ENCODE data around the gene MTERF1.
"Not testable (repeated sequence)": the region's sequence is repeated elsewhere in the genome, so short reads cannot be mapped to it uniquely, and the experiment has no call there.

MTERF1 gene

DNA sequence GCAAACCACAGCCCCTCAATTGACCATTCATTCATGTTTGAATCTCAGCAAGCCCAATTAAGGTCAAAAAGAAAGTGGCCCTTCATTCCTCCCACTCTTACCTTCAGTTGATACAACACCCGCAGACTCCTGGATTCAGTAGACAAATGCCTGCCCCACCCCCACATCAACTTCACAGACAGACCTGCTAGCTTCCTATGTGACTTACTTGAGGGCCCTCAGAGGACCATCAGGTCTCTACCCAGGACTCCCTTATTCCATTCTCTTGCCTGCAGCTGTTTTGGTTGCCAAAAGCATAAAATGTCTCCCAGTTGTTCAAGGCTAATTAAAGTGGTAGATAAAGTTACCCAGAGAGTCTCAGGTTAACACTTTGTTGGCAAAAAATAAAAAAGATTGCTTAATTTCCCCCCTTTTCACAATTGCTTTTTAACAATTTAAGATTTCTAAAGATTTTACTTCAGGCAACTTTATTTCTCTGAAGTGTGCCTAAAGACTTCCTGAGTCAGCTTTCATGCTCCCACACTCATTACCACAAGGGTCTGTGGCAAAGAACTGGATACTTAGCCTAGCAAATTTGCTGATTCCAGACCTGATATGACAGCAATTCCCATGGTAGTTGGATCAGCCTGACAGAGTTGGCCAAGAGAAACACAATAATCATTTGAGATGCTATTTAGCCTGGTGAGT, 3.3 kb upstream of the MTERF1 start:
- DNase-seq, result no peak

DNA sequence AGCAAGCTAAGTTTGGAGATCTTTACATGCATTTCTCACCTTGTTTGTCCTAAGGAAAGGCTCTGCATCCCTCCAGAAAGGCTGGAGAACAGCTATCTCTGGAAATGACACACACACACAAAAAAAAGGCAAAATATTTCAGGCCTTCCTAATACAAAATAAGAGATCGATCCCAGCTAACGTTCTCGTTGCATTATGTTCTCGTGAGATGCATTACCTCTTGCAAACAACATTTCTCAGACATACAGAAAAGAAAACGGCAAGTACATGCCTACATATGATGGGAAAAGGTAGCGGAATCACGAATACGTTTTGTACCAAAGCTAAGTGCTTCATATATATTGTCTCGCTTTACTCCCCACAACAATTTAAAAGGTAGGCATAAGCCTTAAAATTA, 488 bp downstream of the MTERF1 start:
- DNase-seq, result no peak

DNA sequence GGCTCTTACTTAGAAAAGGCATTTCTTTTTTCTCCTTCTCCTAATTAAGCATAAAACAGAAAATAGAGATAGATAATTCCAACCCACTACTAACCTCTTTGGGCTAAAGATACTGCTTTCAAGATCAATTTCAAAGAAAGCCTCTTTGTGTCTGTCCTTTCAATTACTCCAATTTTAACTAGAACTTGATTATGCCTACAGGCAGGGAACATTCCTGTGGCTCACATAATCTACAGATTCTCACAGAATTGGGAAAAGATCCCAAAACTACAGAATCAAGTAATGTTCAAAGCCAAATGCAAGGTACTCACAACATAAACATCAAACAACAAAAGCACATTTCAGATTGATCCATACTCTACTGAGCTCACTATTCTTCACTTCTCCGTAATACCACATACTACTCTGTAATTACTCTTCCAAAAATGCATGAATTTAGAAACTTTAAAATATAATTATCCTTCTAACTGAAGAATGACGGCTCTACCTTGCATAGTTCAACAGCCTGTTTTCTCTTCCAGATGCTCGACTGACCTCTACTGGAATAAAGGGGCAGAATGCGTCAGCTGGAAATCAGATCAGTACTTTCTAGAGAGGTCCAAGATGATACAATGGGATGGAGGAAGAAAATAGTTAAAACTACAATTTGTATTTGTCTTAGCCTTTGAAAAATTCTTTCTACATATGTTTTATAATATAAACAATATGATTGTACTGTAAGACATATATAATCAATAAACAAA, 3.9 kb downstream of the MTERF1 start:
- no peak for DNase-seq

DNA sequence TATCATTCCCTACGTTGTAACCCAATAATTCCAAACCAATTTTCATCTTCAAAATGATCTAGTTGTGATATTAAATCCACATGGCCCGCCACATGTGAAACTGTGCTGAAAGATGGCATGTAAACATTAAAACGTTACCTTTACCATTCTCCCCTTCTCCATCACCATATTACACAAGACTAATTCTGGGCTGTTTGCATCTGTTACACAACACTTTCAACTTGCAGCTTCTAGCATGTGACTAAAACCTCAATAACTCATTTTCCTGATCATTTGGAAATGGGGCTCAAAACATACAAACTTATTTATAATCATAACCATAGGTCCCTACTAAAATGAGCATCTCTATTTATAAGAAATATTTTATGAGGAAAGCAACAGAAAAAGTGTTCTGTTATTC, 4.7 kb downstream of the MTERF1 start:
- no peak for DNase-seq

DNA sequence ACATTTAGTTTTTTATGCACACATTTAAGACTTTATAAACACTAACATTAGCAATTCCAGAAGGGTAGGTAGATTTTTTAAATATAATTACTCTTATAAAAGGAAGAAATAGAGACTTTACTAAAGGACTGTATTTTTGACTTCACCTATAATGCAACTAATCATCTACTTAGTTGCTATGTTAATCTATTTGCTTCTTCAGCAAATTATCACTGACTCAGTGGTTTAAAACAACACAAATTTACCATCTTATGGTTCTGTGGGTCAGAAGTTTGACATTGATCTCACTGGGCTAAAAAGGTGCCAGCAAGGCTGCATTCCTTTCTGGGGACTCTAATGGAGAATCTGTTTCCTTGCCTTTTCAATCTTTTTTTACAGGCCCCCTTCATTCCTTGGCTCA, 7.6 kb downstream of the MTERF1 start:
- DNase-seq, result no peak

DNA sequence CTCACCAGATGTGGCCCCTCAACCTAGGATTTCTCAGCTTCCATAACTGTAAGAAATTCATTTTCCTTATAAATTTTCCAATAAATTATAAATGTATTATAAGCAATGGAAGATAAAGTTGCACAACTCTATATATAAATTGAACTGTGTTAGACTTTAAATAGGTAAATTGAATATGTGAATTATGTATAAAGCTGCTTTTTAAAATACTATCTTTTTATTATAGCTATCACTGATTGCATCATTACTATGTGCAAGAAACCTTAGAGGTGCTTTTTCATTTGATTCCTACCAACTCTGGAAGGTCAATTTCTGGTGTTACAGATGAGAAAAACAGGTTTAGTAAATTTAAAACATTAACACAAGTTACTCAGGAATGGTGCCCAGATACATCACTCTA, 8.4 kb downstream of the MTERF1 start:
- no peak for DNase-seq

DNA sequence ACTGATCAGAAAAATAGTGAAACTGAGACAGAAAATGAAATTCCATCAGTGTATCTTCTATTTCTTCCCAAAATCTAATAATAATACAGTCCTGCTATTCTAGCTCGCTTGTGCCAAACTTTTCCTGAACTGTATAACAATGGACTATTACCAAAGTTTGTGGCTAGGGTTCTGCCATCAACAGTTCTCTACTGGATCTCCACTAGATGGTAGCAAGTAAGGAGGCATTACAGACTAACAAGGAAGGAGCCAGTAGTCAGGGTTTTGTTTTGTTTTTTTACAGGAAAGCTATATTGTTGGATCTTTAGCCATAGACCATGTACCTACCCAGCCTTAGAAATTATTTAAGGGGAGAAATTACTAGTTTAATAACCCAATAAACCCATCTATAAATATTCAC, 10.8 kb downstream of the MTERF1 start:
- no peak for DNase-seq

DNA sequence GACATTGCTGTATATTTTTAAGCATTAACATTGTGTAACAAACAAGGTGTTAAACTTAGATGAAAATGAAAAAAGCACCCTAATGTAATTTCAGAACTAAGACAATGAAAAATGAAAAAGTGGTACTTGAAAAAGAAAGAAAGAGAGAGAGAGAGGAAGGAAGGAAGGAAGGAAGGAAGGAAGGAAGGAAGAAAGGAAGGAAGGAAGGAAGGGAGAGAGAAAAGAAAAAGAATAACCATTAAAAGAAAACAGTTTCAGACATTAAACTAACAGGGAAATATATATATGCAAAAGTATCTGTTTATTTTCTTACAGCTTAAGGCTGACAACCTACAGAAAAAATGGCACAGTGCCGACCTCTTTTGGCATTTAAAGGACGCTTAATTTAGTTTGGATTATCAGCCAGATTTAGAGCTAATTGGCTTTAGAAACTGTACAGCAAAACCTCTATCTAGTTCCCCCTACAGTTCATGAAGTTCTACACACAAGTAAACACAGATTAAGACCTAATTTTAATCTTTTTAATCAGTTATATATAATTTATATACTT, 13.8 kb downstream of the MTERF1 start:
- no peak for DNase-seq

DNA sequence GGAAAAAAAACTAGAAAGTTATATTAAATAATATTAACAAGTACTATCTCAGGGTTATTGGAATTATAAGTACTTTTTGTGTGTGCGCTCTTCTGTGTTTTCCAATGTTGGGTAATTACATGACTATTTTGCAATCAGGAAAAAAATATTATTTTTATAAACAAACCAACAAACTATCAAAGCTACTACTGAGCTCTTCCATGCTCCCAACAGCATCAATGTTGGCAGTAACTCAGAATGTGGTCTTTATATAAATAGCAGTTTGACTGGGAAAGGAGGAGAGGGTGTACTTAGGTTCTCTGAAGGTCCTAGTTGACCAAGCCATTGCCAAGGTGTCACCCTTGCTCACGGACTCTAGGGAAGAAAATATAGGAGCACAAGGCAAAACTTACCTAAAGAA, 15.0 kb downstream of the MTERF1 start:
- no peak for DNase-seq

DNA sequence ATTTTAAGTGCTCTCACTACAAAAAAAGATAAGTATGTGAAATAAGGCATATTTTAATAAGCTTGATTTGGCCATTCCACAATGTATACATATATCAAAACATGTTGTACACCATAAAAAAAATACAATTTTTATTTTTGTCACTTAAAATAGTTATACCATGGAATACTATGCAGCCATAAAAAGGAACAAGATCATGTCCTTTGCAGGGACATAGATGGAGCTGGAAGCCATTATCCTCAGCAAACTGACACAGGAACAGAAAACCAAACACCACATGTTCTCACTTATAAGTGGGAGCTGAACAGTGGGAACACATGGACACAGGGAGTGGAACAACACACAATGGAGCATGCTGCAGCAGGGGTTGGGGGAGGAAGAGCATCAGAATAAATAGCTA, 15.9 kb downstream of the MTERF1 start:
- not testable (repeated sequence) for DNase-seq

DNA sequence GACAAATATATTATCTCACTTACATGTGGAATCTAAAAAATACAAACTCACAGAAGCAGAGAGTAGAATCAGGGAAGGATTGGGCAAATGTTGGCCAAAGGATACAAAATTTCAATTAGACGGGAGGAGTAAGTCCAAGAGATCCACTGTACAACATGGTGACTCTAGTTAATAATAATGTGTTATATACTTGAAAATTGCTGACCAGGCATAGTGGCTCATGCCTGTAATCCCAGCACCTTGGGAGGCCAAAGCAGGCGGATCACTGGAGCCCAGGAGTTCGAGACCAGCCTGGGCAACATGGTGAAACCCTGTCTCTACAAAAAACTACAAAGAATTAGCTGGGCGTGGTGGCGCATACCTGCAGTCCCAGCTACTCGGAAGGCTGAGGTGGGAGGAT, 16.4 kb downstream of the MTERF1 start:
- no peak for DNase-seq

DNA sequence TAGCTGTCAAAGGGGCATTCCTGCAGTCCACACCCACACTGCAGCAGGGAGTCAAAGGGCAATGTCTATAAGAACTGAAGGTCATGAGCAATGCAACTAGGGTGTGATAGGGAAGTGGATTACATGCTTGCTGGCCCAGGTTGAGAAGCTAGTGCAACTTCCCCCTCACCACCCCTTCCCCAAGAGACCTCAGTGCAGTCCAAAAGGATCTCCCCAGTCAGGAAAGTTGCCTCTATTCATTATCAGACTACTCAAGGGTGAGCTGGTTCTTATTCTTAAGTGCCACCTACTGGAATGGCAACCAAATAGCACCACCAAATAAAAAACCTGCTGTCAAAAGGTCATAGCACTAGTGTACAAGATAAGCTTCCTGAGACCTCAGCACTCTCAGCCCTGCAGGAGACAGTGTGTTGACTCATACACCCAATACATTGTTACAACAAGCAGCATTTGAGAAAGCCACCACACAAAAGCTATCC, 28.2 kb downstream of the MTERF1 start:
- DNase-seq, result no peak

DNA sequence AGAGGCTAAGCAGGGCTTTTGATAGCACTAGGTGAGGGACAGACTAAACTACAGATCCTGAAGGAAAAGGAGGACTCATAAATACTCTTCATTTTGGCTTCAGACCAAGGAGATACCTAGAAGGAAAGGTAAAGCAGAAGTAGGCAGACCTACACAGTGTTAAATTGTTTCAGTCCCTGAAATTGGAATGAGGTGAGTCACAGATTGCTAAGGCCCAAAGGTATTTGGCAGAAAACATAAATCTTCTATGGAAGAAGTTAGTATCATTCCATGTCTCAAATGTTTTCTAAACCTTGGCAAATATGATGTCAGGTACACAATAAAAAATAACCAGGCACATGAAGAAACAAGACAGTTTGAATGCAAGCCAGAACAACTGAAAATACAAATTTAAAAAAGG, 30.0 kb downstream of the MTERF1 start:
- DNase-seq, result no peak

DNA sequence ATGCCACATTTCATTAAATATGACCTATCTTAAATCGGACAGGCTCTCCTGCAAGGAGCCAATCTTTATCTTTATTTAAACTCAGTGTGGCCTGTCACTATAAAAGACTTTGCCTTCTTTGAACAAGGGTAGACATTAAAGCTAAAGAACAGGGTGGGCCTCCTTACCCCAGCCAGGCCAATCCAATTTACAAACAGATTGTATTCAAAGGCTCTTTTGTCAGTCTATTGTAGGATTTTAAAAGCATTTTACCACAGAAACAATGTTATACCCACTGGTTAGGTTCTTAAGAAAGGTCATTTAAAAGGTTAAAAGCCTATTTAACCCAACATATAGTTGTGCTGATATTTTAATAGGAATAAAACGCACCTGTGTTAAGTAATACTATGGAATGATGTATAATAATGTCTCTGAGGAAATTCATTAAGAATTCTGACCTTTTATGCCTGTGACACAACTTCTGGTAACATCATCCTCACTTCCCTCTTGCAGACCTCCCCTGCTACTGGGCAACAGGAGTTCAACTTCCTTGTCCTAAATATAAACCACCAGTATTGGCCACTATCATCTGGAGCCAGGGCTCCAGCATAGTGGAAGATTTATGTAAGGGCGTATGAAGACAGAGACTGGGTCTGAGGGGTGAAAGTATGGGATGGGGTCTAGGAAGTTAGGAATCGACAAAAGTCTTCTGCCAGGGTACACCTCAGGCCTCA, 32.5 kb downstream of the MTERF1 start:
- DNase-seq, result no peak

DNA sequence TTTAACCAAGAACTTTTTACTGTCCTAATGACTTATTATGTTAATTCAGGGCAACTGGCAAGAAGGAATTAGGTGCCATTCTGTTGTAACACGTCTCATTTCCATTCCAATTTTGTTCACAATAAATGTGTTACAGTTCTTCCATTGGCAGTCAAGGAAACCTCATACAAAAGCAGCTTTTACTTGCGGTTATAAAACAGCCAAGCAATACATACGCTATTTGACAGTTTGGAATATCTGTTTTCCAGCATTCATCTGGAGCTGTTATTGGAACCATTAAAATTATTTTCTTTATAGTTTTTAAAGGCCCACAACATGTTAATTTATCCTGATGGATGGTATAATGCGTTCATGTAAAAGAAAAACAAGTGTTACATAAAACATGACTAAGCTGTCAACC, 33.3 kb downstream of the MTERF1 start:
- DNase-seq, result no peak

DNA sequence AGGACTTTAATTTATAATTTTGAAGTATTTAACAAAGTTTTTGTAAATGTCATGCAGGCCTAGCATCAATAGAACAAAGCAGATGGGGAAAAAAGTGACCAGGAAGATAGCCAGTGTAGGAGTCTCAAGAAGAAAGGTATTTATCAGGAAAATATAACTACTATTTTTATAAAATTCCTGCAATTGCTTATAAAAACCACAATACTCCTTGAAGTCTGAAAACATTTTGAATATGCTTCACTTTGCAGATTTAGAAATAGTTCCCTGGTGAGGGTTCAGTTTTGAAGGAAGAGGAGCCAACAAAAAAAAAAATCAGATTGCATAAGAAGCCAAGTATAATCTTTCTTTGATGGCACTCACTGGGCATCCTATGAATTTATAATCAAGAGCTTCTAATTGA, 34.1 kb downstream of the MTERF1 start:
- DNase-seq, result no peak

DNA sequence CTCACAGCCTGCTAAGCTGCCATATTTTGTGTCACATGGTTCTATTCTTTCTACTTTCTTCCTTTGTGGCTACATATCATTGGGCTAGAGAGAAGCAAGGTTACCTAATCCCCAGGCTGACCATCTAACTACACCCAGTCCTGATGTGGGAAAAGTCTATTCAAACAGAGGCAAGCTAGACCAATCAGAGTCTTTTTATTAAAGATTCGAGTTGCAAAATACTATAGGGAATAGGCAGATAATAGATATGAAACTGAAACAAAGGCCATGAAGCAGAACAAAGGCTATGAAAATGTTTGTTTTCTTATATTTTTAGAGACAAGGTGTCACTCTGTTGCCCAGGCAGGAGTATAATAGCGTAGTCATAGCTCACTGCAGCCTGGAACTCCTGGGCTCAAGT, 36.7 kb downstream of the MTERF1 start:
- DNase-seq, result no peak

DNA sequence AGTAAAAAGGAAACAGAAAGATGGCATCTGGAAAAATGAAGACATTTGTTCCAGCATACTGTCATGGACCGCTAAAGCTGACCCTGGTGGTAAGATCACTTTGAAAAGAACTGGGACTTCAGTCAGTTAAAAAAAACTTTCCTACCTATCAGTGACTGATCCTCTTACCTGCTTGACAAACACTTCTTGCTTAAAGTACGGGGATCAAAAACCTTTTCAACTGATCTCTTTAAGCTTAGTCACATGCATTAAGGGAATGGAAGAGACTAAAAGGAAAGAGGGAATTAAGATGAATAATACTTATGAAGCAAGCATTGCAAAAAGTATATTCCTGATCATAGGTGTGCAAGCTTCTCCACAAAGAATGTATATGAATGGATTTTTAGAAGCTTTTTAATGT, 42.1 kb downstream of the MTERF1 start:
- no peak for DNase-seq

DNA sequence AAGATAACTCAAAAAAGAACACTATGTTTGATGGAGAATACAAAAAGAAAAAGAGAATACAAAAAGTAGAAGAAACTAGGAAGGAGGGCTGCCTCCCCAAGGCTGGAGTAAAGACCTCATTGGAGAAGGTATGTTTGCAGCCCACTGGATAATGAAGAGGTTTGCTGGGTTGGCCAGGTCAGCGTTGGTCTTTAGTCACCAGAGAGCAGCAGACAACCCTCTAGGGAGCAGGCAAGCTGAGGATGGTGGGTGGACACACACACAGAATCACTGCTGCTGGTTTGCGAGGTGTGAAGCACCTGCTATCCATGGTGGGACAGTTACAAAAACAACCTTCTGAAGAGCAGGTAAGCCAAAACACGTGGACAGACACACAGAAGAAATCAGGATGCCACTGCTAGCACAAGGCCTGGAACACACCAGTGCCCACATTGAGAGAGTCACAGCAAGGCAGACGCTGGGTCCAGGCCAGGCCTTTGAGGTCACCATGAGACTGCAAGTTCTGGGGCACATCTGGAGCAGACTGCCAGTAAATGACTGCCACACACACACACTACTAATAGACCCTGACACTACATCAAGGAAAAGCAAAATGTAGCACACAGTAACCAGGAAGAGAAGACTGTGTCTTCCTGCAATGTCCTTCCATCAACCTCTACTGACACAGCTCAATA, 43.0 kb downstream of the MTERF1 start:
- DNase-seq, result no peak

DNA sequence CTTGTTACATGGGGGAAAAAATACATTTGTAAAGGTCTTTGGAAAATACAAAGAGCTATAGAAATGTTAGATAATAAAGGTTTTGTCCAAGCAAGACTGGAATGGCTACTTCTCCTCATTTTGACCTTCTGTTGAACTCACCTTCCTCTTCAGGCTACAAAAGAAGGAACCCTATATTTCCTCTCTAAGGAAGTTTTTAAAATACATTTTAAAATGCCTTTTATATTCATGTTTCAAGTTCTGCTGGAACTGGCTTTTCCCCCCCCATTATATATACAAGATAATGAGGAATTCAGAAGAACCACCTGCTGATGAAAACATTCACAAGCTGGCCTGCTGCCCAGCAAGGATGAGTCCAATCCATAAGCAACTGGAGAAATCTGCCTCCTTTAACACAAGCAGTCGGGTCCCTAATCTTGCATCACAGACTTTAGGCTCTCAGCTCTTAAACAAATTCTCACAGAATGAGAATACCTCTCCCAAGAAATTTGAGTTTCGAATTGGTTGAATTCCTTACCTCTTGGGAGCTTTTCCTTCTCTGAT, 44.6 kb downstream of the MTERF1 start:
- DNase-seq, result no peak

DNA sequence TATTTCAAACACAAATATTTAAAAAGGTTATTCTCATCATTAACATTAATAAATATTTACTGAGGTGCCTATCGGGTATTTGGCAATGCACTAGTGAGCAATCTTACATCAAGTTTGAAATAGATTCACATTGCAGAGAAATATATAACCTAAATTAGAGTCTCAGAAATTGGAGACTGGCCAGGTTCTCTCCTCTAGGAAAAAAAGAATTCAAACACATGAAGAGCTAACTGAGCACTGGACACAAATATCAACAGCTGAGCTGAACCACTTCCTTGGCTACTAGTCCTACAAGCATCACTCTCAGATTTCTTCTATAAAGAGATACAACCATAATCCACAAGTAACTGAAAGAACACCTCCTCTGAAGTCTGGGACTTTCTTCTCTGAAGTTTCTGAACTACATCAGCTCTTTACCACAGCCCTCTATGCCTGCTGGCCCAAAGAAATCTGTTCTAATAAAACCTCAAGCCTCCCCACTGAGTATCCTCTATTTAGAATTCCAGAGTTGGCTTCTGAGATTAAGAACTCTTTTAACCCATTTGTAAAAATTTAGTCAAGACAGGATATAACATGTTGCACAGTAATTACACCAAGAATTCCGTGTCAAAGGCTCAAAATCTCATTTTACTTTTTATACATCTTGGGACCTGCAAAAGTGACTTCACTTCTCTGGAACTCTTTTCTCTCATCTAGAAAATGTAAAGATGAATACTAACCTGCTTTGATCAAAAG, 45.2 kb downstream of the MTERF1 start:
- DNase-seq, result no peak

DNA sequence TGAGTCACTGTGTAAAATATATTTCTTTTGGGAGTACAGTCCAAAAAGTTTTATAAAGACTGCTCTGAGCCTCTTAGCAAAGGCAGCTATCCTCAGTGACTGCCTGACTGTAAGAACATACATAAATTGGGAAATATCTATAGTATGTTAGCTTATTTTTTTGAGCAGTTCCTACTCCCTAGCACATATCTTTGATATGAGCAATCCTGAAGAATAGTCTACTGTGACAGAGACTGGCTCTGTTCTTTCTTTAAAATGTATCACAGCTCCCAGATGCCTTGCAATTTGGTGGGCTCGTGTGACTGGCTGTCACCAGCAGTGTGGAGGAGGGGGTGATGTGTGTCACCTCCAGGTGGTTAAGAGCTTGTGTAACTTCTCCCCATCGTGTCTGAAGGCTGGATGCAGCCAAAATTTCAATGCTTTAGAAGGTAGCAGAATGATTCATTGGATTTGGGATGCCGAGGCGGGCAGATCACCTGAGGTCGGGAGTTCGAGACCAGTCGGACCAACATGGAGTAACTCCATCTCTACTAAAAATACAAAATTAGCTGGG, 47.9 kb downstream of the MTERF1 start:
- DNase-seq, result no peak
